Lower lobe of right lung (tissue), 2 donors: ENCODE results near the gene TBL2. TPM values are rescaled to one million over a fixed set of nuclear protein-coding genes. Genes with fewer than 3 reads are reported as not detected.
"Not testable (repeated sequence)": the region's sequence is repeated elsewhere in the genome, so short reads cannot be mapped to it uniquely, and the experiment has no call there.

Experiments used
- ATAC-seq, 2 donors: fragments of 200-7000 bp; cut with Tn5 transposase; one replicate each; pipeline ENCODE4 v1.9.1; 2020 to 2022; ENCODE audit warnings: mild to moderate bottlenecking in 2 of 2, moderate library complexity in 2 of 2
- DNase-seq: peaks from one replicate; pipeline ENCODE4 v3.0.0-alpha.2; 2020
- H3K27ac ChIP-seq: fragments of 200-600 bp; one replicate; pipeline ENCODE4 v1.8.0; 2022
- H3K27me3 ChIP-seq: fragments of 200-600 bp; one replicate; pipeline ENCODE4 v1.8.0; 2022; ENCODE audit warnings: low read depth
- H3K36me3 ChIP-seq: fragments of 200-600 bp; one replicate; pipeline ENCODE4 v1.8.0; 2022; ENCODE audit warnings: mild to moderate bottlenecking
- H3K4me1 ChIP-seq: fragments of 200-600 bp; one replicate; pipeline ENCODE4 v1.8.0; 2022
- H3K4me3 ChIP-seq: fragments of 200-600 bp; one replicate; pipeline ENCODE4 v1.8.0; 2022; ENCODE audit warnings: mild to moderate bottlenecking
- H3K9me3 ChIP-seq: fragments of 200-600 bp; one replicate; pipeline ENCODE4 v1.8.0; 2022
- intact Hi-C: fragments of 100-400 bp; cut with DNase I; formaldehyde crosslinking; loops from one replicate; pipeline ENCODE4 v1.11.0; 2022
- total RNA-seq: library from RNA; stranded (reverse); fragmentation: NEBNext Ultra II Directional; extraction: Animal tissue kit (Norgen Biotek cat#: 25700); gene quantifications from one replicate; pipeline ENCODE4 v1.2.1, GENCODE V29; 2021
- TF ChIP-seq, protein P1 (sequence below): fragments of 200-600 bp; IDR thresholded peaks from one replicate; pipeline ENCODE4 v1.8.0; 2022; ENCODE audit warnings: antibody characterized with exemption, mild to moderate bottlenecking
- donor health status: DM: no; HTN: yes; CAD: no; lungs with severe emphysema.

Gene TBL2
- total RNA-seq, 1 donor from 2014 or later, result 27.9 TPM

DNA sequence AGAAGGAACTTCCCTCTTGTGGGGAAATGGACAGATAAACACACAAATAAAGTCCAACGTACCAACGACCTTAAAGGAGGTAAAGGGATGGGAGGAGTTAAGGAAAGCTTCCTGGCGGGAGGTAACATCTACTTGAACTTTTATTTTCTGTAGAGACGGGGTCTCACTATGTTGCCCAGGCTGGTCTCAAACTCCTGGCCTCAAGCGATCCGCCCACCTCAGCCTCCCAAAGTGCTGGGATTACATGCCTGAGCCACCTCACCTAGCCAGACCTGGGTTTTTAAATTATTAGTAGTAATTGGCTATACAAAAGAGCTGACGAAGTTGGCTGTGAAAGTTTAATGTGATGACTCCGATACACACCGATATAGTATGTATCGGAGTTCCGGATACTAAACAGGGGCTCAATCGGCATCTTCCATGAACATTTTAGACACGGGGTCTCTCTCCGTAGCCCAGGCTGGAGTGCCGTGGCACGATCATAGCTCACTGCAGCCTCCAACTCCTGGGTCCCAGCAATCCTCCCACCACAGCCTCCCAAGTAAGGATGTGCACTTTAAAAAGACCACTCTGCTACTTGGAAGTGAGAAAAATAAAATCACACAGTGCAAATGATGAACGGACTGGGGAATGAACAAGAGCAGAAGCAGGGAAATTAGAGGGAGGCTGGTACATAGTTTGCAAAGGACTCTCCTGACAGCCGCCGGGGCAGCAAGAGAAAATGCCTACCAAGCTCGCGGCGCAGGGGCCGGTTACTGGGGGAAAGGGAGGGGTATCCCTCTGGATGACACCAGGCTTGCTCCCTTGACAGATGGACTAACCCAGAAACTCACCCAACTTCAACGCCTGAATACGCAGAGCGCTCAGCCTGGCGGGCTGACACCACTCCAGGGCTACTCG lies 21.9 kb downstream of the TBL2 start:
- peaks cover 28% of the 10 kb centered on the region for H3K36me3 ChIP-seq
- H3K4me1 ChIP-seq, result peaks cover 24% of the 10 kb centered on the region
- no peaks in the 10 kb centered on the region for H3K27me3 ChIP-seq
- intact Hi-C loops, result no loop called here
- ATAC-seq, result no peak
- H3K9me3 ChIP-seq, result no peaks in the 10 kb centered on the region
- TF ChIP-seq, protein P1, sequence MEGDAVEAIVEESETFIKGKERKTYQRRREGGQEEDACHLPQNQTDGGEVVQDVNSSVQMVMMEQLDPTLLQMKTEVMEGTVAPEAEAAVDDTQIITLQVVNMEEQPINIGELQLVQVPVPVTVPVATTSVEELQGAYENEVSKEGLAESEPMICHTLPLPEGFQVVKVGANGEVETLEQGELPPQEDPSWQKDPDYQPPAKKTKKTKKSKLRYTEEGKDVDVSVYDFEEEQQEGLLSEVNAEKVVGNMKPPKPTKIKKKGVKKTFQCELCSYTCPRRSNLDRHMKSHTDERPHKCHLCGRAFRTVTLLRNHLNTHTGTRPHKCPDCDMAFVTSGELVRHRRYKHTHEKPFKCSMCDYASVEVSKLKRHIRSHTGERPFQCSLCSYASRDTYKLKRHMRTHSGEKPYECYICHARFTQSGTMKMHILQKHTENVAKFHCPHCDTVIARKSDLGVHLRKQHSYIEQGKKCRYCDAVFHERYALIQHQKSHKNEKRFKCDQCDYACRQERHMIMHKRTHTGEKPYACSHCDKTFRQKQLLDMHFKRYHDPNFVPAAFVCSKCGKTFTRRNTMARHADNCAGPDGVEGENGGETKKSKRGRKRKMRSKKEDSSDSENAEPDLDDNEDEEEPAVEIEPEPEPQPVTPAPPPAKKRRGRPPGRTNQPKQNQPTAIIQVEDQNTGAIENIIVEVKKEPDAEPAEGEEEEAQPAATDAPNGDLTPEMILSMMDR, result no peak
- DNase-seq, result no peak
- H3K27ac ChIP-seq, result peak overlapping the region; percentile 97
- peak overlapping the region; percentile 73 for H3K4me3 ChIP-seq

DNA sequence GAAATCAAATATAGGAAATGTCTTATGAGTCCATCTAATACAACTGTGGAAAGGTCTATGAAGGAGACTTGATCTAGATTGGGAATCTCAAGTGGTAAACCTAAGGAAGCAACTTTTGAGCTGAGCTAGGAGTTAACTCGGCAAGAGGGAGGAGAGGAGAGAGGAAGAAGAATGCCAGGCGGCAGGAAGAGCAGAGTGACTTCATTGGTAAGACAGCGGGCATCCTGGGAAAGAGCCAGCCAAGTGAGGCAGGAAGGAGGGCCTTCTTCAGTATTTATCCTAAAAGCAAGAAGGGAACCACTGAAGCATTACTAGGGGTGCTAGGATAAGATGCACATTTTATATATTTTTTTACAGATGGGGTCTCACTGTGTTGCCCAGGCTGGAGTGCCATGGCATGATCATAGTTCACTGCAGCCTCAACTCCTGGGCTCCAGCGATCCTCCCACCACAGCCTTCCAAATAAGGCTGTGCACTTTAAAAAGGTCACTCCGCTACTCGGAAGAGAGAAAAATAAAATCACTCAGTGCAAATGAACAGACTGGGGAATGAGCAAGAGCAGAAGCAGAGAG lies 22.9 kb downstream of the TBL2 start:
- TF ChIP-seq, protein P1, result no peak
- Histone ChIP-seq H3K4me1 (peaks cover 24% of the 10 kb centered on the region), H3K36me3 (peaks cover 36% of the 10 kb centered on the region), H3K27me3 (no peaks in the 10 kb centered on the region), H3K4me3 (peak overlapping the region; percentile 73), H3K9me3 (no peaks in the 10 kb centered on the region), H3K27ac (peak overlapping the region; percentile 97)
- intact Hi-C loops, result no loop called here
- no peak for ATAC-seq
- no peak for DNase-seq

DNA sequence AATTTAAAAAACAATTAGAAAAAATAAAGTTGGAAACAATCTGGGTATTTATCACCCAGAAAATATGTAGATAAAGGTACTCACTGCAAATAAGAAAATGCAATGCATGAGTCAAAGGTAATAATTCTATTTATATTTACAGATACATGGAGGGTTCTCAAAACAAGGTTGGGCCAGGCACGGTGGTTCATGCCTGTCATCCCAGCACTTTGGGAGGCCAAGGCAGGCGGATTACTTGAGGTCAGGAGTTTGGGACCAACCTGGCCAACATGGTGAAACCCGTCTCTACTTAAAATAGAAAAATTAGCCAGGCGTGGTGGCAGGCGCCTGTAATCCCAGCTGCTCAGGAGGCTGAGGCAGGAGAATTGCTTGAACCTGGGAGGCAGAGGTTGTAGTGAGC lies 28.3 kb downstream of the TBL2 start:
- H3K9me3 ChIP-seq, H3K4me3 ChIP-seq, H3K27ac ChIP-seq, H3K27me3 ChIP-seq, ATAC-seq, H3K4me1 ChIP-seq, intact Hi-C loops, DNase-seq: not testable (repeated sequence)
- H3K36me3 ChIP-seq, result peaks cover 80% of the 10 kb centered on the region

DNA sequence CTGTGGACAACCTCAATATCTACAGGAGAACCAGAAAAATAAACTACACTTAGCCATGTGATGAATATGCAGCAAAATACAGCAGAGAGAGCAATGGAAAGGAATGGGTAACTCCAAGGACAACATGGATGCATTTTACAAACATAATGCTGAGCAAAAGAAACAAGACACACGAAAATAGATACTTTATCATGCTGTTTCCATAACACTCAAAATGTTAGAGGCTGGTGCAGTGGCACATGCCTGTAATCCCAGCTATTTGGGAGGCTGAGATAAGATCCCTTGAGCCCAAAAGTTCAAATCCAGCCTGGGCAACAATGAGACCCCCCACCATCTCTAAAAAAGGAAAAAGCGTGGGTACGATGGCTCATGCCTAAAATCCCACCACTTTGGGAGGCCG lies 29.2 kb downstream of the TBL2 start:
- Histone ChIP-seq H3K4me3 (no peak overlapping the region), H3K27ac (no peak overlapping the region), H3K36me3 (peaks cover 87% of the 10 kb centered on the region), H3K4me1 (no peaks in the 10 kb centered on the region), H3K27me3 (no peaks in the 10 kb centered on the region), H3K9me3 (no peaks in the 10 kb centered on the region)
- intact Hi-C loops, result no loop called here
- ATAC-seq, result no peak
- TF ChIP-seq, protein P1, result no peak
- DNase-seq, result no peak

DNA sequence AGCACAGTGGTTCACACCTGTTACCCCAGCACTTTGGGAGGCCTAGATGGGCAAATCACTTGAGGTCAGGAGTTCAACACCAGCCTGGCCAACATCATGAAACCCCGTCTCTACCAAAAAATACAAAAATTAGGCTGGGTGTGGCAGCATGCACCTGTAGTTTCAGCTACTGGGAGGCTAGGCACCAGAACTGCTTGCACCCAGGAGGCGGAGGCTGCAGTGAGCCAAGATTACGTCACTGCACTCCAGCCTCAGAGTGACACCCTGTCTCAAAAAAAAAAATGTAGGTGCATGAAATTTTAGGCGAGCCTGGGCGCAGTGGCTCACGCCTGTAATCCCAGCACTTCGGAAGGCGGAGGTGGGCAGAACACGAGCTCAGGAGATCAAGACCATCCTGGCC lies 30.5 kb downstream of the TBL2 start:
- H3K27me3 ChIP-seq, result no peaks in the 10 kb centered on the region
- H3K9me3 ChIP-seq, result no peaks in the 10 kb centered on the region
- ATAC-seq, result no peak
- H3K36me3 ChIP-seq, result peaks cover 87% of the 10 kb centered on the region
- H3K27ac ChIP-seq, result no peak overlapping the region
- no peak overlapping the region for H3K4me3 ChIP-seq
- H3K4me1 ChIP-seq, result no peaks in the 10 kb centered on the region
- DNase-seq, result no peak
- TF ChIP-seq, protein P1, result no peak
- intact Hi-C loops, result no loop called here

DNA sequence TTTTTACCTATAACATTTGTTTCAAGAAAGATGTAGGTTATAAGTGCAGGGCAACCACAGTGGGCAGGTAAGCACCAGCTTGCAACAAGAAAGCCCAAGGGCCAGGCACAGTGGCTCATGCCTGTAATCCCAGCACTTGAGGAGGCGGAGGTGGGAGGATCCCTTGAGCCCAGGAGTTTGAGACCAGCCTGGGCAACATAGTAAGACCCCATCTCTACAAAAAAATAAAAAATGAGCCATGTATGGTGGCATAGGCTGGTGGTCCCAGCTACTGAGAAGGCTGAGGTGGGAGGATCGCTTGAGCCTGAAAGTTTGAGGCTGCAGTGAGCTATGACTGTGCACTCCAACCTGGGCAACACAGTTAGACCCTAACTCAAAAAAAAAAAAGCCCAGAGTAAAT lies 33.7 kb downstream of the TBL2 start:
- ATAC-seq, result no peak
- no peak for DNase-seq
- H3K9me3 ChIP-seq, result no peaks in the 10 kb centered on the region
- intact Hi-C loops, result no loop called here
- no peak overlapping the region for H3K27ac ChIP-seq
- H3K4me1 ChIP-seq, result no peaks in the 10 kb centered on the region
- TF ChIP-seq, protein P1, result no peak
- H3K4me3 ChIP-seq, result no peak overlapping the region
- peaks cover 89% of the 10 kb centered on the region for H3K36me3 ChIP-seq
- H3K27me3 ChIP-seq, result no peaks in the 10 kb centered on the region
